ENCODE data around the gene TLCD5.

TLCD5 gene

GRCh38 chr11:120335556-120335907 lies 10.4 kb downstream of the TLCD5 start:
- Histone ChIP-seq H3K27ac (ENCODE audit: poor library complexity, severe bottlenecking) (peak overlapping the region; percentile 81), H3K9me3 (ENCODE audit: severe bottlenecking) (no peaks in the 10 kb centered on the region), H3K4me1 (ENCODE audit: insufficient read depth, poor library complexity, severe bottlenecking) (peaks cover 44% of the 10 kb centered on the region), H3K4me3 (ENCODE audit: severe bottlenecking) (peak overlapping the region; percentile 95), H3K36me3 (ENCODE audit: low read depth) (peaks cover 4% of the 10 kb centered on the region; the same call in 1 of the 2 replicates), H3K27me3 (ENCODE audit: insufficient read depth, poor library complexity, severe bottlenecking) (no peaks in the 10 kb centered on the region)
- DNase-seq (ENCODE audit: low spot score) (no peak), ATAC-seq (ENCODE audit: low read depth) (no peak)
- no peak for TF ChIP-seq CTCF (IDR thresholded peaks at IDR 0.05; ENCODE audit: poor library complexity, severe bottlenecking)

DNA sequence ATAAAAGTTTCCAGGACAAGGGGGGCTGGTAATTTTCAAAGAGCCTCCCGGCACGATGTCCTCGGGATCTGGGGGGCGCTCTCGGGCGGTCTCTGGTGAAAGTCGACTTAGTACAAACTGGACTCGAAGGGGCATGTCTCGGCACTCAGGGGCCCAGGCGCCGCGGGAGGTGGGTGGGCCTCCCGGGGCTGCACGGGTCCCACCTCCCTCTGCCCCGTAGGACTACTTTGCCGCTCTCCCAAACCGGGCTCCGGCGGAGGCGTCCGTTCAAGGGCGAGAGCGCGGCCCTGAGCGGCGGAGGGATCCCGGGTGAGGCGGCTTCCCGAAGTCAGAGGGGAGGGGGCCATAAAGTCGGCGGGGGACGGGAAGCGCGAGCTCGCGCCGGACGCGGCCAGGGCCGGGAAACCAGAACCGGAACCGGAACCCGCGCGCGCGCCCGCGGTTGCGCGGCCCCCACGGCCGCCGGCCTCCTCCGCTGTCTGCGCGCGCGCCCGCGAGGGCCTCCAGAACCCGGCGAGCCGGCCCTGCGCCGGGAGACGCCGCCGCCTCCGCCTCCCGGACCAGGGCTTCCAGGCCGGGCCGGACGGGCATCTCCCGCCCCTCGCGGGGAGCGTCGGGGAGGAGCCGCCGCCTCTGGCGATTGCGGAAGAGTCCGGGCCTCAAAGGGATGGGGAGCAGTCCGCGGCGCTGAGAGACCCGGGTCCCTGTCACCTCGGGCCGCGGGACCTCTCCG lies 11.0 kb downstream of the TLCD5 start, which contains the start of gene ARHGEF12:
ARHGEF12 (plus strand) TSS at position 506 of the 733 bp plus-strand sequence. CDS start 831 bp downstream, outside the sequence.
- H3K4me1 ChIP-seq (ENCODE audit: insufficient read depth, poor library complexity, severe bottlenecking): peaks cover 44% of the 10 kb centered on the region
- peak; percentile 95 for DNase-seq (ENCODE audit: low spot score)
- TF ChIP-seq CTCF (IDR thresholded peaks at IDR 0.05; ENCODE audit: poor library complexity, severe bottlenecking): peak; percentile 64
- H3K36me3 ChIP-seq (ENCODE audit: low read depth): no peaks in the 10 kb centered on the region
- H3K27ac ChIP-seq (ENCODE audit: poor library complexity, severe bottlenecking): peak within 1 kb of the TSS; percentile 81
- peak within 1 kb of the TSS; percentile 95 for H3K4me3 ChIP-seq (ENCODE audit: severe bottlenecking)
- no peaks in the 10 kb centered on the region for H3K9me3 ChIP-seq (ENCODE audit: severe bottlenecking)
- H3K27me3 ChIP-seq (ENCODE audit: insufficient read depth, poor library complexity, severe bottlenecking): no peaks in the 10 kb centered on the region
- ATAC-seq (ENCODE audit: low read depth): peak; percentile 49

- Histone ChIP-seq H3K4me1 (ENCODE audit: insufficient read depth, poor library complexity, severe bottlenecking) (peaks cover 43% of the 10 kb centered on the region), H3K4me3 (ENCODE audit: severe bottlenecking) (peak overlapping the region; percentile 95), H3K36me3 (ENCODE audit: low read depth) (no peaks in the 10 kb centered on the region), H3K27me3 (ENCODE audit: insufficient read depth, poor library complexity, severe bottlenecking) (no peaks in the 10 kb centered on the region), H3K27ac (ENCODE audit: poor library complexity, severe bottlenecking) (peak overlapping the region; percentile 81), H3K9me3 (ENCODE audit: severe bottlenecking) (no peaks in the 10 kb centered on the region)
- no peak for TF ChIP-seq CTCF (IDR thresholded peaks at IDR 0.05; ENCODE audit: poor library complexity, severe bottlenecking)
- DNase-seq (ENCODE audit: low spot score) (no peak), ATAC-seq (ENCODE audit: low read depth) (peak; percentile 32)
Observed at GRCh38 chr11:120336641-120337354, 11.7 kb downstream of the TLCD5 start.

DNA sequence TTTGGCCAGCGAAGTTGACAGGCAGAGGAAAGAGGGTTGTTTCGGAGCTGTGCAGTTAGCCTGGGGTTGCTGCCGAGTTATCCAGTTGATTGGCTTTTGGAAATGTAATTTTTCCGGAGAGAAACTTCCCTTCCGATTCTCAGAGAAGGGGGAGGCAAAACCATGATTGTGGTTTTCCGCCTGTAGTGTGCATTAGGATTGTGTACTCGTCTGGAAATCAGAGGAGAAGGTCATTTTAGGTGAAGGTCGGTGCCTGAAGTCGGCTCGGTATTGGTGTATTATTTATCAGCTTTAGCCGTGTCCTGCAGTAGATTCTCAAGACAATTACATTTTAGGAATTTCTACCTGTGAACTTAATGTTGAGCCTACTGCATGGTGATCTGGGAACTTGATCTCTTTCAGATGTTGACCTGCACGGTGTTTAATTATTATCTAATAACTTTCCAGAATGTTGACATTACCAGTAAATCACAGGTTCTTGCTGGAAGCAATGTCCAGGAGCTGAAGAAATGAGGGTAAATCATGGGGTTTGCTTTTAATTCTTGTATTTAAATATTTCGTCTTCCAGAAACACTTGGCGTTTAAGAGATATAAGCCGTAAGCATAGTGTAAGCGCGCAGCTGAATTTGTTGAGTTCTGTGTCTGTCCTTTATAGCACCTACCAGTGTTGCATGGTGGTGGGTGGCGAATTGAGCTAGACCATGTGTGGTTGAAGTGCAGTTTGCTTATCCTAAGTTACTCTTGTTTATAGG lies 12.4 kb downstream of the TLCD5 start:
- no peak for TF ChIP-seq CTCF (IDR thresholded peaks at IDR 0.05; ENCODE audit: poor library complexity, severe bottlenecking)
- Histone ChIP-seq H3K9me3 (ENCODE audit: severe bottlenecking) (no peaks in the 10 kb centered on the region), H3K4me3 (ENCODE audit: severe bottlenecking) (peak overlapping the region; percentile 95), H3K4me1 (ENCODE audit: insufficient read depth, poor library complexity, severe bottlenecking) (peaks cover 43% of the 10 kb centered on the region), H3K36me3 (ENCODE audit: low read depth) (no peaks in the 10 kb centered on the region; the same call in 1 of the 2 replicates), H3K27me3 (ENCODE audit: insufficient read depth, poor library complexity, severe bottlenecking) (no peaks in the 10 kb centered on the region), H3K27ac (ENCODE audit: poor library complexity, severe bottlenecking) (peak overlapping the region; percentile 81)
- ATAC-seq (ENCODE audit: low read depth) (peak; percentile 11; the same call in 1 of the 3 replicates), DNase-seq (ENCODE audit: low spot score) (no peak)
